GM12878 (cell line): ENCODE data around the gene SOX6. TPM values are rescaled to one million over a fixed set of nuclear protein-coding genes. Genes with fewer than 3 reads are reported as not detected.
"Not testable (repeated sequence)": the region's sequence is repeated elsewhere in the genome, so short reads cannot be mapped to it uniquely, and the experiment has no call there.

Experiments used
- ATAC-seq: fragments of 200-7000 bp; cut with Tn5 transposase; 3 replicates; pipeline ENCODE4 v1.9.1; 2020; ENCODE audit warnings: mild to moderate bottlenecking, moderate library complexity
- BruUV-seq: library from RNA; stranded (reverse); fragments of 400-500 nt; replicated peaks from 2 replicates; lab custom pipeline; 2021; lab: Mats Ljungman, UMichigan
- CTCF ChIA-PET: fragments of 300-600 bp; sonication (Branson Sonifier 250); formaldehyde crosslinking; extraction: SDS; loops from one replicate; lab custom pipeline; 2021; ENCODE audit warnings: inconsistent platforms; lab: Yijun Ruan, JAX
- POLR2A ChIA-PET: fragments of 350-600 bp; formaldehyde crosslinking; extraction: SDS; loops from one replicate; lab custom pipeline; 2021; ENCODE audit warnings: inconsistent platforms; lab: Charles Lee
- RAD21 ChIA-PET: fragments of 300-600 bp; sonication (Branson Sonifier 250); formaldehyde crosslinking; loops from one replicate; lab custom pipeline; 2023; ENCODE audit warnings: antibody characterized with exemption; ENCODE audit not compliant: unreplicated experiment; lab: Charles Lee
- SMC1A ChIA-PET: fragments of 300-600 bp; sonication (Branson Sonifier 250); formaldehyde crosslinking; loops from one replicate; lab custom pipeline; 2023; ENCODE audit not compliant: unreplicated experiment, uncharacterized antibody; lab: Charles Lee
- DNase-seq: peaks from one replicate; pipeline ENCODE4 v3.0.0-alpha.2; 2011; ENCODE audit warnings: low read depth, low spot score
- FAIRE-seq: peaks from 3 replicates; lab custom pipeline; 2011; peaks lifted over from hg19 to GRCh38; lab: Jason Lieb, UNC
- H2AFZ ChIP-seq: 2 replicates; pipeline ENCODE4 v1.6.0; 2011; ENCODE audit warnings: low read depth, low read length, control low read depth; ENCODE audit not compliant: control insufficient read depth
- H3K27ac ChIP-seq: 2 replicates; pipeline ENCODE4 v1.5.1; 2011; ENCODE audit warnings: control low read depth; ENCODE audit not compliant: control insufficient read depth, insufficient read depth
- H3K27me3 ChIP-seq, 2 experiments: replicated peaks in 1 of 2; 2 replicates each; pipeline versions ENCODE4 v1.6.0 to v1.6.1; 2011; ENCODE audit warnings: low read length in 1 of 2; ENCODE audit not compliant: control insufficient read depth in 2 of 2, insufficient read depth in 2 of 2
- H3K36me3 ChIP-seq, 2 experiments: 2 replicates each; pipeline ENCODE4 v1.5.1; 2011; ENCODE audit warnings: low read length in 1 of 2; ENCODE audit not compliant: control insufficient read depth in 2 of 2, insufficient read depth in 2 of 2
- H3K4me1 ChIP-seq: 2 replicates; pipeline ENCODE4 v1.6.1; 2011; ENCODE audit warnings: mild to moderate bottlenecking, low read length, moderate library complexity, mixed read lengths; ENCODE audit not compliant: control insufficient read depth, insufficient read depth
- H3K4me2 ChIP-seq: 2 replicates; pipeline ENCODE4 v1.6.0; 2011; ENCODE audit warnings: control low read depth; ENCODE audit not compliant: control insufficient read depth, insufficient read depth
- H3K4me3 ChIP-seq: fragments of 200-600 bp; sonication (generic); 2 replicates; pipeline ENCODE4 v1.5.1; 2016
- H3K79me2 ChIP-seq: 2 replicates; pipeline ENCODE4 v1.6.0; 2011; ENCODE audit warnings: low read length; ENCODE audit not compliant: control insufficient read depth, insufficient read depth
- H3K9ac ChIP-seq: 2 replicates; pipeline ENCODE4 v1.8.0; 2011; ENCODE audit warnings: low read length, control low read depth, mixed read lengths; ENCODE audit not compliant: control insufficient read depth, insufficient read depth
- H3K9me3 ChIP-seq: replicated peaks from 3 replicates; pipeline ENCODE4 v1.5.1; 2011; ENCODE audit warnings: mild to moderate bottlenecking, low read length; ENCODE audit not compliant: control insufficient read depth, insufficient read depth
- H4K20me1 ChIP-seq: 2 replicates; pipeline ENCODE4 v1.6.0; 2011; ENCODE audit not compliant: control insufficient read depth, insufficient read depth
- BMI1 ChIP-seq: fragments of 450-650 bp; IDR thresholded peaks from 2 replicates; pipeline ENCODE4 v1.6.1; 2016; ENCODE audit warnings: mild to moderate bottlenecking, moderate library complexity, borderline replicate concordance
- ESRRA ChIP-seq: IDR thresholded peaks from 2 replicates; pipeline ENCODE4 v1.6.1; 2012; ENCODE audit warnings: mild to moderate bottlenecking, low read length, improper control_type of control experiment
- GABPA ChIP-seq: IDR thresholded peaks from 2 replicates; pipeline ENCODE4 v1.6.1; 2014; ENCODE audit warnings: antibody characterized with exemption, low read depth, mild to moderate bottlenecking, inconsistent platforms
- MTA3 ChIP-seq: IDR thresholded peaks from 2 replicates; pipeline ENCODE4 v1.6.1; 2012; ENCODE audit warnings: low read length, inconsistent platforms, borderline replicate concordance
- NFXL1 ChIP-seq: fragments of 450-650 bp; IDR thresholded peaks from 2 replicates; pipeline ENCODE4 v1.6.1; 2017; ENCODE audit warnings: antibody characterized with exemption, mild to moderate bottlenecking, borderline replicate concordance
- NR2C1 ChIP-seq: fragments of 450-650 bp; IDR thresholded peaks from 2 replicates; pipeline ENCODE4 v1.6.1; 2017; ENCODE audit warnings: antibody characterized with exemption, mild to moderate bottlenecking, moderate library complexity
- PBX3 ChIP-seq: IDR thresholded peaks from 2 replicates; pipeline ENCODE4 v1.6.1; 2011; ENCODE audit warnings: mild to moderate bottlenecking, low read depth, low read length, moderate library complexity; ENCODE audit not compliant: insufficient replicate concordance
- RAD21 ChIP-seq: IDR thresholded peaks from 2 replicates; pipeline ENCODE4 v1.6.1; 2011; ENCODE audit warnings: mild to moderate bottlenecking, low read depth, low read length, moderate library complexity; ENCODE audit not compliant: insufficient read depth
- RFX5 ChIP-seq: IDR thresholded peaks from 2 replicates; pipeline ENCODE4 v1.6.1; 2011; ENCODE audit warnings: low read depth, low read length, improper control_type of control experiment
- SP1 ChIP-seq: IDR thresholded peaks from one replicate; pipeline ENCODE4 v1.6.1; 2011; ENCODE audit warnings: low read depth, low read length
- TARDBP ChIP-seq: IDR thresholded peaks from 2 replicates; pipeline ENCODE4 v1.6.1; 2016; ENCODE audit warnings: borderline replicate concordance
- YBX1 ChIP-seq: fragments of 450-650 bp; IDR thresholded peaks from 2 replicates; pipeline ENCODE4 v1.6.1; 2016; ENCODE audit warnings: antibody characterized with exemption
- WGBS: methylation state at CpG from one replicate; pipeline ENCODE4 v1.1.6; 2016; ENCODE audit warnings: low lambda C conversion rate; ENCODE audit not compliant: insufficient replicate concordance, insufficient coverage; ENCODE audit errors: missing lambda C conversion rate; 5-methylcytosine and 5-hydroxymethylcytosine counted together
- in situ Hi-C: fragments of 300-500 bp; cut with MboI; formaldehyde crosslinking; loops from 9 replicates; pipeline ENCODE4 v1.14.3; 2018; ENCODE audit warnings: mixed read lengths
- intact Hi-C: fragments of 100-400 bp; cut with micrococcal nuclease; formaldehyde crosslinking; loops from one replicate; pipeline ENCODE4 v1.14.2; 2022; ENCODE audit not compliant: unreplicated experiment
- polyA plus RNA-seq, 11 experiments: library from polyadenylated mRNA; depleted of rRNA in 4 of 11; unstranded in 6 of 11; stranded (reverse) in 5 of 11; fragments of >200 nt; fragmentation: Nextera tagmentation in 4 of 11; fragmentation: Illumina TruSeq in 1 of 11; extraction: Ambion mirVana in 4 of 11; extraction: Trizol in 1 of 11; gene quantifications; 1 replicate in 1 of 11; 2 replicates in 10 of 11; pipeline versions ENCODE4 v1.2.1 to v1.2.3, GENCODE V29; 2011 to 2016; ENCODE audit warnings: inconsistent platforms in 2 of 11, missing spikeins in 2 of 11, low read depth in 1 of 11
- total RNA-seq, 4 experiments: library from RNA; depleted of rRNA in 3 of 4; stranded (reverse); fragments of >200 nt in 3 of 4; fragmentation: Illumina TruSeq in 1 of 4; extraction: Trizol in 1 of 4; gene quantifications; 2 replicates each; pipeline versions ENCODE4 v1.2.1 to v1.2.3, GENCODE V29; 2013 to 2021
- TF ChIP-seq, protein P1 (sequence below): fragments of 150-350 bp; IDR thresholded peaks from 2 replicates; pipeline ENCODE4 v1.6.1; 2014; ENCODE audit warnings: mild to moderate bottlenecking, low read depth, low read length
- TF ChIP-seq, protein P2 (sequence below): fragments of 450-650 bp; IDR thresholded peaks from 2 replicates; pipeline ENCODE4 v1.6.1; 2017; ENCODE audit warnings: antibody characterized with exemption, mild to moderate bottlenecking, moderate library complexity

SOX6 gene
- total and polyA plus RNA-seq, 10 of the 15 experiments (the other 5 are each of a cell fraction or from before 2014, with no cell fraction given), result 0.03 to 0.71 (median 0.29) TPM; not detected in 4

GRCh38 chr11:16030664-16031063 lies 325.7 kb downstream of the SOX6 start:
- Histone ChIP-seq H3K27me3 (no peaks in the 10 kb centered on the region; a peak in 1 of 4 replicates), H3K9me3 (no peaks in the 10 kb centered on the region), H3K36me3 (no peaks in the 10 kb centered on the region), H3K4me2 (no peak overlapping the region), H3K27ac (no peak overlapping the region), H3K79me2 (no peaks in the 10 kb centered on the region), H3K9ac (no peak overlapping the region), H3K4me3 (no peak overlapping the region), H3K4me1 (no peaks in the 10 kb centered on the region), H2AFZ (no peak overlapping the region), H4K20me1 (no peaks in the 10 kb centered on the region)
- intact Hi-C loops (no loop called here), in situ Hi-C loops (no loop called here)
- CTCF ChIA-PET, result interaction anchor here (1.4 kb wide), 1 partner anchor 83 kb away, joined by 3 read pairs; no protein-coding TSS in a partner anchor
- SMC1A ChIA-PET, result interaction anchor here (0.9 to 1.3 kb wide), 2 partner anchors 10 to 90 kb away, joined by 3 read pairs; no protein-coding TSS in a partner anchor
- no peak for FAIRE-seq
- DNase-seq, result no peak
- BruUV-seq, result no TSS peak
- POLR2A ChIA-PET, result no interaction called here
- TF ChIP-seq PBX3, result no peak
- TF ChIP-seq SP1, result no peak
- TF ChIP-seq, protein P1, sequence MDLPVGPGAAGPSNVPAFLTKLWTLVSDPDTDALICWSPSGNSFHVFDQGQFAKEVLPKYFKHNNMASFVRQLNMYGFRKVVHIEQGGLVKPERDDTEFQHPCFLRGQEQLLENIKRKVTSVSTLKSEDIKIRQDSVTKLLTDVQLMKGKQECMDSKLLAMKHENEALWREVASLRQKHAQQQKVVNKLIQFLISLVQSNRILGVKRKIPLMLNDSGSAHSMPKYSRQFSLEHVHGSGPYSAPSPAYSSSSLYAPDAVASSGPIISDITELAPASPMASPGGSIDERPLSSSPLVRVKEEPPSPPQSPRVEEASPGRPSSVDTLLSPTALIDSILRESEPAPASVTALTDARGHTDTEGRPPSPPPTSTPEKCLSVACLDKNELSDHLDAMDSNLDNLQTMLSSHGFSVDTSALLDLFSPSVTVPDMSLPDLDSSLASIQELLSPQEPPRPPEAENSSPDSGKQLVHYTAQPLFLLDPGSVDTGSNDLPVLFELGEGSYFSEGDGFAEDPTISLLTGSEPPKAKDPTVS, result no peak
- no peak for TF ChIP-seq RFX5
- no peak for TF ChIP-seq MTA3
- TF ChIP-seq BMI1, result no peak
- TF ChIP-seq, protein P2, sequence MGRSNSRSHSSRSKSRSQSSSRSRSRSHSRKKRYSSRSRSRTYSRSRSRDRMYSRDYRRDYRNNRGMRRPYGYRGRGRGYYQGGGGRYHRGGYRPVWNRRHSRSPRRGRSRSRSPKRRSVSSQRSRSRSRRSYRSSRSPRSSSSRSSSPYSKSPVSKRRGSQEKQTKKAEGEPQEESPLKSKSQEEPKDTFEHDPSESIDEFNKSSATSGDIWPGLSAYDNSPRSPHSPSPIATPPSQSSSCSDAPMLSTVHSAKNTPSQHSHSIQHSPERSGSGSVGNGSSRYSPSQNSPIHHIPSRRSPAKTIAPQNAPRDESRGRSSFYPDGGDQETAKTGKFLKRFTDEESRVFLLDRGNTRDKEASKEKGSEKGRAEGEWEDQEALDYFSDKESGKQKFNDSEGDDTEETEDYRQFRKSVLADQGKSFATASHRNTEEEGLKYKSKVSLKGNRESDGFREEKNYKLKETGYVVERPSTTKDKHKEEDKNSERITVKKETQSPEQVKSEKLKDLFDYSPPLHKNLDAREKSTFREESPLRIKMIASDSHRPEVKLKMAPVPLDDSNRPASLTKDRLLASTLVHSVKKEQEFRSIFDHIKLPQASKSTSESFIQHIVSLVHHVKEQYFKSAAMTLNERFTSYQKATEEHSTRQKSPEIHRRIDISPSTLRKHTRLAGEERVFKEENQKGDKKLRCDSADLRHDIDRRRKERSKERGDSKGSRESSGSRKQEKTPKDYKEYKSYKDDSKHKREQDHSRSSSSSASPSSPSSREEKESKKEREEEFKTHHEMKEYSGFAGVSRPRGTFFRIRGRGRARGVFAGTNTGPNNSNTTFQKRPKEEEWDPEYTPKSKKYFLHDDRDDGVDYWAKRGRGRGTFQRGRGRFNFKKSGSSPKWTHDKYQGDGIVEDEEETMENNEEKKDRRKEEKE, result no peak
- TF ChIP-seq GABPA, result no peak
- TF ChIP-seq NFXL1, result no peak
- no peak for TF ChIP-seq YBX1
- no peak for TF ChIP-seq ESRRA
- TF ChIP-seq NR2C1, result no peak
- TF ChIP-seq TARDBP, result no peak
- no peak for TF ChIP-seq RAD21
- ATAC-seq, result no peak
- WGBS, result 0% methylated on average over 1 of the region's 1 CpG
- RAD21 ChIA-PET, result interaction anchor here (1.3 kb wide), 1 partner anchor 55 kb away, joined by 3 read pairs; no protein-coding TSS in a partner anchor

GRCh38 chr11:16029151-16029550 lies 327.2 kb downstream of the SOX6 start:
- H3K36me3 ChIP-seq, H3K27ac ChIP-seq, H3K4me2 ChIP-seq, FAIRE-seq, H3K79me2 ChIP-seq, in situ Hi-C loops, ATAC-seq, H4K20me1 ChIP-seq, H3K9me3 ChIP-seq, intact Hi-C loops, RAD21 ChIA-PET, POLR2A ChIA-PET, H3K27me3 ChIP-seq, CTCF ChIA-PET, H3K4me1 ChIP-seq, H3K4me3 ChIP-seq, BruUV-seq, H2AFZ ChIP-seq, SMC1A ChIA-PET, H3K9ac ChIP-seq, DNase-seq: not testable (repeated sequence)
- 56% methylated on average over 10 of the region's 10 CpGs for WGBS
